Lower lobe of right lung (tissue), 2 donors: ENCODE results near the gene SLC16A7. TPM values are rescaled to one million over a fixed set of nuclear protein-coding genes. Genes with fewer than 3 reads are reported as not detected.

Source experiments
- ATAC-seq, 2 donors: fragments of 200-7000 bp; cut with Tn5 transposase; one replicate each; pipeline ENCODE4 v1.9.1; 2020 to 2022; ENCODE audit warnings: mild to moderate bottlenecking in 2 of 2, moderate library complexity in 2 of 2
- DNase-seq: peaks from one replicate; pipeline ENCODE4 v3.0.0-alpha.2; 2020
- H3K27ac ChIP-seq: fragments of 200-600 bp; one replicate; pipeline ENCODE4 v1.8.0; 2022
- H3K27me3 ChIP-seq: fragments of 200-600 bp; one replicate; pipeline ENCODE4 v1.8.0; 2022; ENCODE audit warnings: low read depth
- H3K36me3 ChIP-seq: fragments of 200-600 bp; one replicate; pipeline ENCODE4 v1.8.0; 2022; ENCODE audit warnings: mild to moderate bottlenecking
- H3K4me1 ChIP-seq: fragments of 200-600 bp; one replicate; pipeline ENCODE4 v1.8.0; 2022
- H3K4me3 ChIP-seq: fragments of 200-600 bp; one replicate; pipeline ENCODE4 v1.8.0; 2022; ENCODE audit warnings: mild to moderate bottlenecking
- H3K9me3 ChIP-seq: fragments of 200-600 bp; one replicate; pipeline ENCODE4 v1.8.0; 2022
- CTCF ChIP-seq: fragments of 200-600 bp; IDR thresholded peaks from one replicate; pipeline ENCODE4 v1.8.0; 2022; ENCODE audit warnings: antibody characterized with exemption, mild to moderate bottlenecking
- intact Hi-C: fragments of 100-400 bp; cut with DNase I; formaldehyde crosslinking; loops from one replicate; pipeline ENCODE4 v1.11.0; 2022
- total RNA-seq: library from RNA; stranded (reverse); fragmentation: NEBNext Ultra II Directional; extraction: Animal tissue kit (Norgen Biotek cat#: 25700); gene quantifications from one replicate; pipeline ENCODE4 v1.2.1, GENCODE V29; 2021
- donor health status: DM: no; HTN: yes; CAD: no; lungs with severe emphysema.

The SLC16A7 gene
- total RNA-seq, 1 donor from 2014 or later = 13.3 TPM

- H3K27ac ChIP-seq = no peak overlapping the region
- intact Hi-C loops = no loop called here
- H3K9me3 ChIP-seq = peaks cover 6% of the 10 kb centered on the region
- no peak for ATAC-seq
- no peak for DNase-seq
- no peaks in the 10 kb centered on the region for H3K36me3 ChIP-seq
- no peaks in the 10 kb centered on the region for H3K27me3 ChIP-seq
- H3K4me1 ChIP-seq = no peaks in the 10 kb centered on the region
- TF ChIP-seq CTCF = no peak
- no peak overlapping the region for H3K4me3 ChIP-seq
These were observed 68.7 kb downstream of the SLC16A7 start for GRCh38 chr12:59664495-59664894.

GRCh38 chr12:59665701-59666100, 69.9 kb downstream of the SLC16A7 start:
- DNase-seq (no peak), ATAC-seq (no peak)
- no peak overlapping the region for H3K4me3 ChIP-seq
- H3K27me3 ChIP-seq = no peaks in the 10 kb centered on the region
- peaks cover 6% of the 10 kb centered on the region for H3K9me3 ChIP-seq
- no peak overlapping the region for H3K27ac ChIP-seq
- no peaks in the 10 kb centered on the region for H3K4me1 ChIP-seq
- intact Hi-C loops = no loop called here
- TF ChIP-seq CTCF = no peak
- no peaks in the 10 kb centered on the region for H3K36me3 ChIP-seq

- Histone ChIP-seq H3K27me3 (no peaks in the 10 kb centered on the region), H3K27ac (no peak overlapping the region), H3K4me1 (no peaks in the 10 kb centered on the region), H3K36me3 (no peaks in the 10 kb centered on the region), H3K9me3 (peaks cover 6% of the 10 kb centered on the region), H3K4me3 (no peak overlapping the region)
- TF ChIP-seq CTCF = no peak
- intact Hi-C loops = no loop called here
- DNase-seq = no peak
- ATAC-seq = no peak
These were observed 72.8 kb downstream of the SLC16A7 start for GRCh38 chr12:59668674-59669073.

- no peak for ATAC-seq
- H3K27ac ChIP-seq = no peak overlapping the region
- no peaks in the 10 kb centered on the region for H3K27me3 ChIP-seq
- no peak overlapping the region for H3K4me3 ChIP-seq
- H3K9me3 ChIP-seq = peaks cover 6% of the 10 kb centered on the region
- no peak for DNase-seq
- no peaks in the 10 kb centered on the region for H3K36me3 ChIP-seq
- H3K4me1 ChIP-seq = no peaks in the 10 kb centered on the region
- intact Hi-C loops = no loop called here
- no peak for TF ChIP-seq CTCF
These were observed 76.4 kb downstream of the SLC16A7 start for GRCh38 chr12:59672273-59672672.

- no peak for DNase-seq
- intact Hi-C loops = no loop called here
- H3K9me3 ChIP-seq = no peaks in the 10 kb centered on the region
These were observed 79.6 kb downstream of the SLC16A7 start for GRCh38 chr12:59675461-59675860.

More at GRCh38 chr12:59675461-59675860, 79.6 kb downstream of the SLC16A7 start:
- no peak overlapping the region for H3K4me3 ChIP-seq
- ATAC-seq = no peak
- H3K36me3 ChIP-seq = no peaks in the 10 kb centered on the region
- TF ChIP-seq CTCF = no peak
- no peak overlapping the region for H3K27ac ChIP-seq
- H3K4me1 ChIP-seq = no peaks in the 10 kb centered on the region
- no peaks in the 10 kb centered on the region for H3K27me3 ChIP-seq
